HL-60 (cell line): ENCODE measurements around the gene PDCL3.

Experiments
- DNase-seq, 2 experiments: peaks; one replicate each; pipeline ENCODE4 v3.0.0-alpha.2; 2010 to 2020; ENCODE audit warnings: low read depth in 1 of 2, low spot score in 1 of 2
- H3K27ac ChIP-seq: fragments of 250-450 bp; sonication (Bioruptor Pico); replicated peaks from 2 replicates; pipeline ENCODE4 v1.5.1; 2020; ENCODE audit warnings: mild to moderate bottlenecking, moderate library complexity
- H3K27me3 ChIP-seq: fragments of 250-450 bp; sonication (Bioruptor Pico); 2 replicates; pipeline ENCODE4 v1.5.1; 2021; ENCODE audit warnings: mild to moderate bottlenecking, moderate library complexity; ENCODE audit not compliant: insufficient read depth, poor library complexity, severe bottlenecking
- H3K4me3 ChIP-seq: replicated peaks from 2 replicates; pipeline ENCODE4 v1.5.1; 2011; ENCODE audit warnings: mild to moderate bottlenecking, control low read depth, low read length; ENCODE audit not compliant: insufficient read depth
- GABPA ChIP-seq: IDR thresholded peaks from 2 replicates; pipeline ENCODE4 v1.6.1; 2012; ENCODE audit warnings: low read depth
- POLR2AphosphoS5 ChIP-seq: IDR thresholded peaks from 2 replicates; pipeline ENCODE4 v1.6.1; 2012; ENCODE audit warnings: low read depth
- REST ChIP-seq: IDR thresholded peaks from 2 replicates; pipeline ENCODE4 v1.6.1; 2012; ENCODE audit warnings: low read depth; ENCODE audit not compliant: insufficient replicate concordance
- SPI1 ChIP-seq: IDR thresholded peaks from 2 replicates; pipeline ENCODE4 v1.6.1; 2012; ENCODE audit warnings: low read depth, mild to moderate bottlenecking, borderline replicate concordance
- TF ChIP-seq, protein P1 (sequence below): IDR thresholded peaks from one replicate; pipeline ENCODE4 v1.5.1; 2011; ENCODE audit warnings: low read length, control low read depth, inconsistent platforms; ENCODE audit not compliant: insufficient read depth

PDCL3 gene

GRCh38 chr2:100615886-100616285 lies 53.1 kb downstream of the PDCL3 start:
- H3K27me3 ChIP-seq: no peaks in the 10 kb centered on the region
- TF ChIP-seq GABPA (no peak), REST (no peak), SPI1 (no peak), POLR2AphosphoS5 (no peak)
- TF ChIP-seq, protein P1, sequence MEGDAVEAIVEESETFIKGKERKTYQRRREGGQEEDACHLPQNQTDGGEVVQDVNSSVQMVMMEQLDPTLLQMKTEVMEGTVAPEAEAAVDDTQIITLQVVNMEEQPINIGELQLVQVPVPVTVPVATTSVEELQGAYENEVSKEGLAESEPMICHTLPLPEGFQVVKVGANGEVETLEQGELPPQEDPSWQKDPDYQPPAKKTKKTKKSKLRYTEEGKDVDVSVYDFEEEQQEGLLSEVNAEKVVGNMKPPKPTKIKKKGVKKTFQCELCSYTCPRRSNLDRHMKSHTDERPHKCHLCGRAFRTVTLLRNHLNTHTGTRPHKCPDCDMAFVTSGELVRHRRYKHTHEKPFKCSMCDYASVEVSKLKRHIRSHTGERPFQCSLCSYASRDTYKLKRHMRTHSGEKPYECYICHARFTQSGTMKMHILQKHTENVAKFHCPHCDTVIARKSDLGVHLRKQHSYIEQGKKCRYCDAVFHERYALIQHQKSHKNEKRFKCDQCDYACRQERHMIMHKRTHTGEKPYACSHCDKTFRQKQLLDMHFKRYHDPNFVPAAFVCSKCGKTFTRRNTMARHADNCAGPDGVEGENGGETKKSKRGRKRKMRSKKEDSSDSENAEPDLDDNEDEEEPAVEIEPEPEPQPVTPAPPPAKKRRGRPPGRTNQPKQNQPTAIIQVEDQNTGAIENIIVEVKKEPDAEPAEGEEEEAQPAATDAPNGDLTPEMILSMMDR: no peak
- no peak overlapping the region for H3K4me3 ChIP-seq
- no peak overlapping the region for H3K27ac ChIP-seq
- no peak for DNase-seq

DNA sequence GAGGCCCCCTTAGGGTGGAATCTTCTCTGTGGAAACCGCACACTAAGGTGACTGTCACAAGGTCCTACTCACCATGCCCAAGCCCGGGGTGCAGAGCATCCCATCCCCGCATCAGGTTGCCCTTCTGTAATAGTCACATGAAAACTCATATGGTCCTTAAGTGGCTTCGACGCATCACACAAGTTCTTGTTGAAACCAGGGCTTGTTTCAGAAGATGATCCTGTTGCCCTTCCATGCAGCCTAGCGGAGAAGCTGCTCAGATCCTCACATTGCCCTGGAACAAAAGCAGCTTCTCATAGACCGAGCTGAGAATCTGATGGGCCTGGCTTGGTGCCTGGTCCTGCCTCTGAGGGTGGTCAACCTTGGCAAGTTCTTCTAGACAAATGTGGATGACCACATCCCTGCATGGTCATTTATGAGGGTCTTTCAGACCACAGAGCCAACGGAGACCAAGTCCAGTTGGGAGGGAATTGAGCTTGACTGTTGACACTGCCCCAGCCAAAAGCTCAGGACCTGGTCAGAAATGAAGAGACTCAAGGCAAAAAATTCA lies 54.1 kb downstream of the PDCL3 start:
- no peak for DNase-seq
- Histone ChIP-seq H3K27me3 (no peaks in the 10 kb centered on the region), H3K27ac (no peak overlapping the region), H3K4me3 (no peak overlapping the region)
- TF ChIP-seq POLR2AphosphoS5: no peak
- TF ChIP-seq, protein P1: no peak
- TF ChIP-seq REST: no peak
- no peak for TF ChIP-seq SPI1
- TF ChIP-seq GABPA: no peak

- TF ChIP-seq SPI1 (no peak), GABPA (no peak), REST (no peak), POLR2AphosphoS5 (no peak)
- TF ChIP-seq, protein P1: no peak
- no peak overlapping the region for H3K27ac ChIP-seq
- no peak overlapping the region for H3K4me3 ChIP-seq
- H3K27me3 ChIP-seq: no peaks in the 10 kb centered on the region
- DNase-seq: no peak
Measured at GRCh38 chr2:100619951-100620350, 57.2 kb downstream of the PDCL3 start.
